ENCODE data around the gene PIGT. TPM values are rescaled to one million over a fixed set of nuclear protein-coding genes. Genes with fewer than 3 reads are reported as not detected.

The PIGT gene
- total and polyA plus RNA-seq, 2 of the 13 experiments (the other 11 are each of a cell fraction or from before 2014, with no cell fraction given) = 65.9 to 74.1 TPM

GRCh38 chr20:45436732-45437485 is 21.0 kb downstream of the PIGT start (continued):
- TF ChIP-seq IKZF5 (CRISPR knock-in tag; IDR thresholded peaks at IDR 0.05) (peak; percentile 89; the same call in 1 of the 2 replicates), ZFP37 (CRISPR knock-in tag; IDR thresholded peaks at IDR 0.05; ENCODE audit: borderline replicate concordance) (0 out of 2 replicates have a peak, but pooled peaks have one; percentile 15), HIVEP1 (CRISPR knock-in tag; IDR thresholded peaks at IDR 0.05) (peak; percentile 79), ATF6 (CRISPR knock-in tag; conservative IDR thresholded peaks at IDR 0.05) (peak; percentile 55), PAF1 (CRISPR knock-in tag; IDR thresholded peaks at IDR 0.05) (0 out of 2 replicates have a peak, but pooled peaks have one; percentile 55), TEF (CRISPR knock-in tag; IDR thresholded peaks at IDR 0.05) (no peak), POLR2A (IDR thresholded peaks at IDR 0.05; ENCODE audit: insufficient read depth in 1 of 2, low read depth in 2 of 2, low read length in 2 of 2) (peak in 1 of 2 experiments; percentile 57; a peak in 2 of 4 replicates), CBX5 (CRISPR knock-in tag; IDR thresholded peaks at IDR 0.05; ENCODE audit: borderline replicate concordance) (peak; percentile 80; the same call in 1 of the 2 replicates), ZNF770 (CRISPR knock-in tag; IDR thresholded peaks at IDR 0.05) (no peak), RNF2 (conservative IDR thresholded peaks at IDR 0.05; ENCODE audit: low read depth) (peak; percentile 72; the same call in 1 of the 2 replicates), ZNF562 (CRISPR knock-in tag; IDR thresholded peaks at IDR 0.05; ENCODE audit: borderline replicate concordance) (no peak), IRX3 (CRISPR knock-in tag; IDR thresholded peaks at IDR 0.05; ENCODE audit: borderline replicate concordance, low read depth) (no peak), ARID2 (CRISPR knock-in tag; IDR thresholded peaks at IDR 0.05; ENCODE audit: borderline replicate concordance) (0 out of 2 replicates have a peak, but pooled peaks have one; percentile 75), ZNF317 (CRISPR knock-in tag; IDR thresholded peaks at IDR 0.05) (peak; percentile 60), ZNF674 (CRISPR knock-in tag; IDR thresholded peaks at IDR 0.05; ENCODE audit: low read depth) (no peak), GATA4 (IDR thresholded peaks at IDR 0.05; ENCODE audit: borderline replicate concordance, low read depth) (no peak; the same call in 1 of the 2 replicates), HNRNPH1 (optimal IDR thresholded peaks at IDR 0.05; ENCODE audit: low read depth, low read length) (no peak), SP4 (CRISPR knock-in tag; IDR thresholded peaks at IDR 0.05) (0 out of 2 replicates have a peak, but pooled peaks have one; percentile 58), ZEB1 (IDR thresholded peaks at IDR 0.05; ENCODE audit: insufficient replicate concordance, low read depth) (no peak), DDIT3 (CRISPR knock-in tag; IDR thresholded peaks at IDR 0.05) (no peak), TIGD3 (CRISPR knock-in tag; IDR thresholded peaks at IDR 0.05; ENCODE audit: borderline replicate concordance) (no peak), ZBTB42 (CRISPR knock-in tag; IDR thresholded peaks at IDR 0.05) (no peak)

Data from HepG2 (cell line).